ENCODE results near the gene DHH. TPM values are rescaled to one million over a fixed set of nuclear protein-coding genes. Genes with fewer than 3 reads are reported as not detected.

DHH gene
- total RNA-seq, 2 donors from 2014 or later: 0.12 to 0.41 TPM

DNA sequence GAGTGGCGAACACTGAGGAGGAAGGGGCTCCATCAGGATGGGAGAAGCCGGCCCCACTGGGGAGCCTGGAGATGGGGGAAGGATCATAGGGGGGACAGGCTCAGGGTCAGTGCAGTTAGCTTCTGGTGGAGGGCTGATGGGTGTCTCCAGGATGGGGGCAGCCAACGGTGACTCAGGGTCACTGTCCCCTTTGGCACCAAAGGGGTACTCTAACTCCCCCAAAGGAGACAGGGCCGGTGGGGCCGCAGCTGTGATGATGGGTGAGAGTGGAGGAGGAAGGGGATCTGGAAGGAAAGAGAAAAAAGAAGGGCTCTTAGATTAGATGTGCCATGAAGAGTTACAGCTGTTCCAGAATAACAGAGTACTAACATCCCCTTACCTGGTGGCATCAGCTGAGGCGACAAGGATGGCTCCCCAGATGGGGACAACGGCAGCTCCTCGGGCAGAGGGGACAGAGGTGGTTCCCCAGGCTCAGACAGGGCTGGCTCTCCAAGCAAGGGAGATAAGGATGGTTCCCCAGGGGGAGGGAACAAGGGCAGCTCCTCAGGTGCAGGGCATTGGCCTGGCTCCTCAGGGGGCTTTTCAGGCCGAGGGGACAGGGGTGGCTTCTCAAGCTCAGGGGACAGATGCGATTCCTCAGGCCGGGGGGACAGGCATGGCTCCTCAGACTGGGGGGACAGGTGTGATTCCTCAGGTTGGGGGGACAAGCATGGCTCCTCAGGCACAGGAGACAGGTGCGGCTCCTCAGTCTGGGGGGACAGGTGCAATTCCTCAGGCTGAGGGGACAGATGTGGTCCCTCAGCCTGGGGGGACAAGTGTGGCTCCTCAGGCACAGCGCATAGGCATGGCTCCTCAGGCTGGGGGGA is 43.9 kb downstream of the DHH start:
- no peaks in the 10 kb centered on the region for H3K27me3 Mint-ChIP-seq (ENCODE audit: low read depth)
- H3K36me3 Mint-ChIP-seq (ENCODE audit: insufficient read depth in 2 of 2): peaks cover 25 to 28% of the 10 kb centered on the region in 2 donors
- no peak overlapping the region for H3K4me3 Mint-ChIP-seq
- ATAC-seq (replicated peaks in 1 of 2) (no peak), DNase-seq (no peak)
- H3K27ac Mint-ChIP-seq: no peak overlapping the region
- H3K9me3 Mint-ChIP-seq: no peaks in the 10 kb centered on the region
- H3K4me1 Mint-ChIP-seq (ENCODE audit: low read depth): peaks cover 17% of the 10 kb centered on the region

DNA sequence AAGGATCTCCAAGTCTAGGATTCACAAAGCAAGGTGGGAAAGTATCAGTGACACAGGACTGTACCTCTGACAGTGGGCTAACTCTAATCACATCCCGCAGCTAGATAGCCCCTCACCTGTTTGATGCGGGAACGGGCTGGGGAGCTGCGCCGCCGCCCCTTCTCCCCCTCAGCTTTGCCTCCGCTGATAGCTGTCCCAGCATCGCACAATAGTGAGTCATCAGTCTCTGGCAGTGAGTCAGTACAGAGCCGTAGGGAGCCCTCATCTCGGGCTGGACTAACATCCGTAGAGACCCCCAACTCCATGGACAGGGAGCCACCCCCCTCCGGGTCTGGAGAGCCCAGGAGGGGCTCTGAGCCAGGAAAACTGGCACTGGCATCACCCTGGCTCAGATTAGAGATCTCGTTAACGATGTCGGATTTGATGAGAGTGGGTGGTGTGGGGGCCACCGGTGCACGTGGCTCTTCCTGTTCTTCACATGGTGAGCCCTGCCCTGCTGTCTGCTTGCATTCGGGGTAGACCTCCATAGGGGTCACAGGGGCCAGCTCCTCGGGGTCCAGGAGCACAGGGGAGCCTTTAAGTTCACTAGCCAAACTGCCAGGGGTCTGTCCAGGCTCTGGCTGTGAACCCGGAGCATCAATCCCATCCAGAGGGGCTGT is 44.9 kb downstream of the DHH start:
- no peaks in the 10 kb centered on the region for H3K27me3 Mint-ChIP-seq (ENCODE audit: low read depth)
- DNase-seq: no peak
- H3K4me1 Mint-ChIP-seq (ENCODE audit: low read depth): peaks cover 7% of the 10 kb centered on the region
- H3K27ac Mint-ChIP-seq: no peak overlapping the region
- H3K9me3 Mint-ChIP-seq: no peaks in the 10 kb centered on the region
- peaks cover 25 to 28% of the 10 kb centered on the region in 2 donors for H3K36me3 Mint-ChIP-seq (ENCODE audit: insufficient read depth in 2 of 2)
- no peak for ATAC-seq (replicated peaks in 1 of 2)
- no peak overlapping the region for H3K4me3 Mint-ChIP-seq

DNA sequence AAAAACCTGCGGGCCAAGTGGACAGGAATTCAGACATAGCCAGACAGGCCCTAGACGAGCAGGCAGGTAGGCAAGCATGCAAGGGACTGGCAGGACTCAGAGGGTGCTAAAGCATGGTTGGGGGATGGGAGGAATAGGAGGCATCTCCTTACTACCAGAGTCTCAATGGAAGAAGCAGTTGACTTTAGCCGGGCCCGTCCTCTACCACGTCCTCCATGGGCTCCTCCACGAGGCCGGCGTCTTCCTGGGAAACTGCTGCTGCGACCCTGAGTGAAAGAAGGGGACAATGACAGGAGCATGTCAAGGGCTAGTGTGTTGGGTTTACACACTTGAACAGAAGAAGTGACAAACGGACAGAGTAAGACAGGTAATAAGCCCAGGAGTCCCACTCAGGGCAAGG is 45.6 kb downstream of the DHH start:
- H3K4me1 Mint-ChIP-seq (ENCODE audit: low read depth): no peaks in the 10 kb centered on the region
- no peak overlapping the region for H3K27ac Mint-ChIP-seq
- ATAC-seq (replicated peaks in 1 of 2): no peak
- peaks cover 25 to 32% of the 10 kb centered on the region in 2 donors for H3K36me3 Mint-ChIP-seq (ENCODE audit: insufficient read depth in 2 of 2)
- no peak overlapping the region for H3K4me3 Mint-ChIP-seq
- H3K9me3 Mint-ChIP-seq: no peaks in the 10 kb centered on the region
- DNase-seq: no peak
- H3K27me3 Mint-ChIP-seq (ENCODE audit: low read depth): no peaks in the 10 kb centered on the region

DNA sequence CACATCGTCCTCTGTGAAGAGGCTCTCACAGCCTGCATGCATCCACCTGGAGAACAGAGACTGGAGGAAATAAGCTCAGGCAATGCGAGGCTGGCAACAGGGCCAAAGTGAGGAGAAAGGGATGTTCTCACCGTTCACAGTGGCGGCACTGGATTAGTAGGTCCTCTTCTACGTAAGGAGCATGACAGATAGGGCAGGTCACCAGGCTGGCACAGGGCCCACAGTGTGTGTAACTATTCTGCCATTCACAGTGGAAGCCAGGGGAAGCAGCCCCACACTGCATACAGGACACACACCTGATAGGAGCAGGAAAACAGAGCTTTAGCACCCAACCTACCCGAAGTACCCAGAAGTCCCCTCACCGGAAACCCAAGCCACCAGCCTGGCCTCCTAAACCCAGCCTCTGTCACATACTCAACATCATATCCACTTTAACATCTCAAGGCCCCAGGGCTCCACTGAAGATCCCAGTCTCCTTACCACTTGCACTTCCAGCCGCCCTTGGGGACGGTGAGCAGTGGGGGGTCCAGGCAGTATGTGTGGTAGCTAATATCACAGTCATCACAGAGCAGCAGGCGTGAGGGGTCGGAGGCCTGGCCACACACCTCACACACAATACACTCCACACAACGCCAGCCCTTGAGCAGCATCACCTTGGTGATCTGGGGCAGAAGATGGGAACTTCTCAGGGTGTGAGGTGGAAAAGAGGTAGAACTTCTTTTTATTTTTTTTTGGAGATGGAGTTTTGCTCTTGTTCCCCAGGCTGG is 48.3 kb downstream of the DHH start:
- H3K4me3 Mint-ChIP-seq: no peak overlapping the region
- no peak overlapping the region for H3K27ac Mint-ChIP-seq
- H3K36me3 Mint-ChIP-seq (ENCODE audit: insufficient read depth in 2 of 2): peaks cover 22% of the 10 kb centered on the region in 2 donors
- DNase-seq (no peak), ATAC-seq (replicated peaks in 1 of 2) (no peak)
- H3K4me1 Mint-ChIP-seq (ENCODE audit: low read depth): no peaks in the 10 kb centered on the region
- H3K9me3 Mint-ChIP-seq: no peaks in the 10 kb centered on the region
- H3K27me3 Mint-ChIP-seq (ENCODE audit: low read depth): no peaks in the 10 kb centered on the region

DNA sequence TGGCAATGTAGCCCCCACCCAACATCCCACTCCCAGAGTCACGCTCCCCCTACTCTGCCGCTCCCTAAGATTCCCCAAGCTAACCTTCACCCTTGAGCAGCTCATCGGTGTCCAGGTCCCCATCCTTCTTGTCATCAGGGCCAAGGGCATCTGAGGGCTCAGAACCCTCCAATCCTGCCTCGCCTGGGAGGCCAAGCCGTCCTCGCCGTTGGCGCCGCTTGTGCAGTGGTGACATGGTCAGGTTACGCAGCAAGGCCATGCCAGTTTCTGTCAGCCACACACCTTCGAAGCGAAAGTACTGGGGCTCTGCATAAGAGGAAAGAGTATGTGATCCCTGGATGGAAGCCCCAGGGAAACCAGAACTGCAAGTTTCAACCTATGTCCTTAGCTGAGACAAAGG is 49.9 kb downstream of the DHH start:
- Mint-ChIP-seq H3K27me3 (ENCODE audit: low read depth) (no peaks in the 10 kb centered on the region), H3K36me3 (ENCODE audit: insufficient read depth in 2 of 2) (peaks cover 18 to 19% of the 10 kb centered on the region in 2 donors), H3K4me1 (ENCODE audit: low read depth) (no peaks in the 10 kb centered on the region), H3K4me3 (no peak overlapping the region), H3K27ac (peak overlapping the region; percentile 19), H3K9me3 (no peaks in the 10 kb centered on the region)
- ATAC-seq (replicated peaks in 1 of 2) (no peak), DNase-seq (no peak)

DNA sequence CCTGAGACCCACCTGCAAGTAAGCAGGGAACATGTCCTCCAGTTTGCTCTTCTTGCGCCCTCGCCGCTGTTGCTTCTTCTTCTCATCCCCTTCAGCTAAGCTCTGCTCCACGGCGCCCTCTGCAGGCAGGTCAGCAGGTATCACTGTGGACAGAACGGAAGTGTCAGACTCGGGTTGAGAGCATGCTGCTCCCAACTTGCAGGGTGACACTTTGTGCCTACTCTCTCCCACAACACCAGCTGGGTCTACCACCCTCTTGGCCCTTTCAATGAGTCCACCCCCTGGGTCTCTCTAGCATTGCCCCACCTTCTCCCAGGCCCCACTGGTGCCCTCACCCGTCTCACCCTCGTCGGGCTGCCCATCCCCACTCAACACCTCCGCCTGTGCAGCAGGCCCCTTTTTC is 50.7 kb downstream of the DHH start:
- H3K27ac Mint-ChIP-seq: peak overlapping the region; percentile 6
- ATAC-seq (replicated peaks in 1 of 2): peak; percentile 78 to 80

DNA sequence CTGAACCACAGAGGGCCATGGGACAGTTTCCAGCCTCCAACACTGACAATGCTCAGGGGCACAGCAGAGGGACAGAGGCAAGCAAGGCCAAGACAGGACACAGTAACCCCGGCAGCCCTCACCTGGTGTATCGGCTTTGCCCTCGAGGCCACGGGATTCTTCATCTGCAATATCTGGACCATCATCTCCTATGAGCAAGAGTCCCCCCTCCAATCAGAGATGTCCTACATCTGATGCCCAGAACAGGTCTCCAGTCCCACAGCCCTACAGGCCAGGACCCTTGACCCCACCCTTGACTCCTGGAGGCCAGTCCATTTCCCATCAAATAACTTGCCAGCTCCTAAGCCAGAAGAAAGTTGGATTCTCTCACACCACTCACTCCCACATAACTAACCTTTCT is 51.4 kb downstream of the DHH start:
- Mint-ChIP-seq H3K36me3 (ENCODE audit: insufficient read depth in 2 of 2) (peaks cover 19 to 20% of the 10 kb centered on the region in 2 donors), H3K4me3 (no peak overlapping the region), H3K4me1 (ENCODE audit: low read depth) (no peaks in the 10 kb centered on the region), H3K9me3 (no peaks in the 10 kb centered on the region), H3K27ac (peak overlapping the region; percentile 46), H3K27me3 (ENCODE audit: low read depth) (no peaks in the 10 kb centered on the region)
- no peak for DNase-seq
- ATAC-seq (replicated peaks in 1 of 2): no peak

More for the DNA sequence above, 50.7 kb downstream of the DHH start:
- no peaks in the 10 kb centered on the region for H3K27me3 Mint-ChIP-seq (ENCODE audit: low read depth)
- DNase-seq: peak; percentile 80
- H3K36me3 Mint-ChIP-seq (ENCODE audit: insufficient read depth in 2 of 2): peaks cover 16 to 18% of the 10 kb centered on the region in 2 donors
- H3K4me1 Mint-ChIP-seq (ENCODE audit: low read depth): no peaks in the 10 kb centered on the region
- H3K9me3 Mint-ChIP-seq: no peaks in the 10 kb centered on the region
- no peak overlapping the region for H3K4me3 Mint-ChIP-seq

DNA sequence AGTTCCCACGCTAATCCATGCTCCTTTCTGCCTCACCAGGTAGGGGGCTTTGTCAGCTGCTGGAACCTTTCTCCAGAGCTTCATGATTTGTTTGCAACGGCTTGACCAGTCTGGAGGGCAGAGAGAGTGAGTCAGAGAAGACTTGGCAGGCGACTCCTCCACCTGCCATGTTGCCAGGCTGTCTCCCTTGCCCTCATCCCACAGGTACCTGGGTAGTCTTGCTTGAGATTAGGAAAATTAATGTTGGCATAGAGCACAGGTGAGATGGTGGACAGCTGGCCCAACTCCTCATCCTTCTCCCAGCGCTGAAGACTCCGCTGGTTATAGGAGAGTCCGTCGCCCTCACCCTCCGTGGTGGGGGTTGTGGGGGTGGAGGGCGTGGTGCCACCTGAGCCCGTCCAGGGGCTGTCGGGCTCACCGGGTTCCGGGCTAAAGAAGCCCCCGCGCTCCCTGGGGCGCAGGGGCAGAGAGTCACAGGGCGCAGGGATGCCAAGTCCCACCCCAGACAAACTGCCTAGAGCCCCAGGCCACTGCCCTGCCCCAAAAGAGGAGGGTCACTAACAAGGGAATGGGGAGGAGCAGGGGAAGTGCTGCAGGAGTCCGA is 52.6 kb downstream of the DHH start:
- Mint-ChIP-seq H3K27ac (no peak overlapping the region), H3K9me3 (no peaks in the 10 kb centered on the region), H3K4me1 (ENCODE audit: low read depth) (no peaks in the 10 kb centered on the region), H3K4me3 (no peak overlapping the region), H3K27me3 (ENCODE audit: low read depth) (no peaks in the 10 kb centered on the region), H3K36me3 (ENCODE audit: insufficient read depth in 2 of 2) (peaks cover 15 to 20% of the 10 kb centered on the region in 2 donors)
- ATAC-seq (replicated peaks in 1 of 2): no peak
- DNase-seq: no peak

DNA sequence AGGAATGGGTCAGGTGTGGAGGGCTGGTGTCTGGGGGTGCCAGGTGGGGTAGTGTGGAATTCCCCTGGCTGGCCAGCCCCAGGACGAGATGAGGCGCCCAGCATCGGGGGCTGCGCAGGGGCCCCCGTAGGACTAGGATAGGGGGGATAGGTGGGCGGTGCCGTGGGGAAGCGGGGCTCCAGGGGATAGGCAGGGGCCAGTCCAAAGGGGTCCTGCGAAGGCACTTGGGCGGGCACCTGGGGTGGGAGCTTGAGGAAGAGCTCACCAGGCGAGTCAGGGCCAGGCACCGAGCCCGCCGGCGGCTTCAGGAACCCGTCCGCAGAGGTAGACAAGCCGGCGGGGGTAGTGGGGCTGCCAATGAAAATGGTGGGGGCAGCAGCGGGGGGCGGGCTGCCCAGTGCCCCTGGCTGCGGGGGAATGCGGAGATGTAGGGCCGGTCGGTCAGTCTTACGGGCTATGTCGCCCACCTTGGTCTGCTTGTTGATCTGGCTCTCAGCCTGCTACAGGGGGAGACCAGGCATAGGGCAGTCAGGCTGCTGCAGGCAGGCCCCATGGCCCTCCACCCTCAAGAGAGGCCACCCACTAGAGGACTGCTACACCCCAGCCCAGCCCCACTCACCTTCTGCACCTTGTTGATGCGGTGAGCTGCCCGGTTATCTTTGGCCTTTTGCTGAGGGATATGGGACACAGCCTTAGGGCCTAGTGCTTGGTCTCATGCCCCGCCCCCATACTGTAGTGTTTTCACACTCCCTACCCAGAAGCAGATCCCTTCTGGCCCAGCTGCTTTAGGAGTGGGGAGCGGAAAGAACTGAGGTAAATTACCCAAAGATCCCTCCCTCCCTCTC is 53.3 kb downstream of the DHH start:
- H3K36me3 Mint-ChIP-seq (ENCODE audit: insufficient read depth in 2 of 2): peaks cover 13 to 24% of the 10 kb centered on the region in 2 donors
- no peak overlapping the region for H3K27ac Mint-ChIP-seq
- no peaks in the 10 kb centered on the region for H3K9me3 Mint-ChIP-seq
- H3K4me1 Mint-ChIP-seq (ENCODE audit: low read depth): no peaks in the 10 kb centered on the region
- ATAC-seq (replicated peaks in 1 of 2): no peak
- no peak overlapping the region for H3K4me3 Mint-ChIP-seq
- no peaks in the 10 kb centered on the region for H3K27me3 Mint-ChIP-seq (ENCODE audit: low read depth)
- no peak for DNase-seq

DNA sequence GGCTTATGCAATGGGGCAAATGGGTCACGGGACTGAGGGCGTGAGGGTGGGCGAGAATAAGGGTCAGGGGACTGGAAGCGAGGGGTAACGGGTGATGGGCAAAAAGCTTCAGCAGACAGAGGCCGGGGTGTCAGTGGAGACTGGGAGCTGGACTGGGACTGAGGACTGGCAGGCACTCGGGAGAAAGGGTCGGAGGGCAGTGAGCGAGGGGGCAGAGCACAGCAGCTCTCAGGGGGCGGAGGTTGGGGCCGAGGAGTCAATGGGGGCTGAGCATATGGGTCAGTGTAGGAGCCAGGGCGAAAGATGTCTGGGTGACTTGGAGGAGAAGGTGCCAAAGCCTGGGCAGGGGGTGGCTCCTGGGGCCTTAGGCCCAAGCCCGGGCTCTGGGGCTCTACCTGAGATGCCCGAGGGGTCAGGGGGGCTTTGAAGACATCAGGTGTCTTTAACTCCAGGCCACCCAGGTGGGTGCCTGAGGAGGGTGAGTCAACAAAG is 54.2 kb downstream of the DHH start:
- DNase-seq (no peak), ATAC-seq (replicated peaks in 1 of 2) (no peak)
- H3K27ac Mint-ChIP-seq: no peak overlapping the region
- H3K27me3 Mint-ChIP-seq (ENCODE audit: low read depth): no peaks in the 10 kb centered on the region
- peaks cover 10 to 25% of the 10 kb centered on the region in 2 donors for H3K36me3 Mint-ChIP-seq (ENCODE audit: insufficient read depth in 2 of 2)
- H3K4me1 Mint-ChIP-seq (ENCODE audit: low read depth): no peaks in the 10 kb centered on the region
- H3K4me3 Mint-ChIP-seq: no peak overlapping the region
- H3K9me3 Mint-ChIP-seq: no peaks in the 10 kb centered on the region

DNA sequence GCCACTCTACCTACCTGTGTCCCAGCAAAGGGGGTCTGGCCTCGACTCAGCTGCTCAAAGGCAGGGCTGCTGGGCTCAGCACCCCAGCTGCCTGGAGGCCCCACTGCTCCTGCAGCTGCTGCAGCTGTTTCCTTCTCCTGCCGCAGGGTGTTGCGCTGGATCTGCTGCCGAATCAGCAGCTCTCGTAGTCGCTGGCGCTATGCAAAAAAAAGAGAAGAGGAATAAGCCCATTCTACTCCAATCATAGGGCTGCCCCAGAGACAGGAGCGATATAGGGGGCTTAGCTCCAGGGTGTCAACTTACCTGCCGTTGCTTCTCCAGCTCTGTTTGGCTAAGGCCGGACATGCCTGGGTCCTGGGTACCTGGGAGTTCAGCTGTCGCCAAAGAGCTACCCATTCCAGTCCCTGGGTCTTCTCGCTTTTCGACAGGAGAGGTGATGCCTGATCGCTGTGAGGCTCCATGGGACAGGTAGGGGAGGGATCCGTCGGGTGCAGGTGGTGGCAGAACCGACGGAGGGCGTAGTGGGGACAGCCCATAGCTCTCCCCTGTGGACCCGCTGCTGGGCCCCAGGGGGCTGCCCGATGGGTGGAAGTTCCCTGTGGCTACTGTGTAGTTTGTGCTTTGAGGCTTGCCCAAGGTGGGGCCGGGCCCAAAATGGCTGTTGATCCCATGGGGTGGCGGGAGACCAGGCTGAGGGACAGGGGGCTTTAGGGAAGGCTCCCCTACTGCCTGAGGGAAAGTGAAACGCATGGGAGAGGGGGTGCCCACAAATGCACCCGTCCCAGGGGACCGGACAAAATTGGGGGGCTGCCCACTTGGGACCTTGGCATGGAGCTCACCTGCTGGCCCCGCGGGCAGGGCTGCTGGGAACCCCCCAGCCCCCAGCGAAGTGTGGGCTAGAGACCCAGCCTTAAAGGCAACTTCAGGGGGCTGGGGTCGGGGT is 54.9 kb downstream of the DHH start:
- Mint-ChIP-seq H3K9me3 (no peaks in the 10 kb centered on the region), H3K4me3 (no peak overlapping the region), H3K36me3 (ENCODE audit: insufficient read depth in 2 of 2) (peaks cover 10 to 22% of the 10 kb centered on the region in 2 donors), H3K27ac (no peak overlapping the region), H3K4me1 (ENCODE audit: low read depth) (no peaks in the 10 kb centered on the region), H3K27me3 (ENCODE audit: low read depth) (no peaks in the 10 kb centered on the region)
- ATAC-seq (replicated peaks in 1 of 2) (no peak), DNase-seq (no peak)

Measured in activated T-cell treated with anti-CD3 and anti-CD28 coated beads, Interleukin-2, amount 50 U/mL, for 72 hours (primary cell).